ENCODE results near the gene ELFN2.

DNA sequence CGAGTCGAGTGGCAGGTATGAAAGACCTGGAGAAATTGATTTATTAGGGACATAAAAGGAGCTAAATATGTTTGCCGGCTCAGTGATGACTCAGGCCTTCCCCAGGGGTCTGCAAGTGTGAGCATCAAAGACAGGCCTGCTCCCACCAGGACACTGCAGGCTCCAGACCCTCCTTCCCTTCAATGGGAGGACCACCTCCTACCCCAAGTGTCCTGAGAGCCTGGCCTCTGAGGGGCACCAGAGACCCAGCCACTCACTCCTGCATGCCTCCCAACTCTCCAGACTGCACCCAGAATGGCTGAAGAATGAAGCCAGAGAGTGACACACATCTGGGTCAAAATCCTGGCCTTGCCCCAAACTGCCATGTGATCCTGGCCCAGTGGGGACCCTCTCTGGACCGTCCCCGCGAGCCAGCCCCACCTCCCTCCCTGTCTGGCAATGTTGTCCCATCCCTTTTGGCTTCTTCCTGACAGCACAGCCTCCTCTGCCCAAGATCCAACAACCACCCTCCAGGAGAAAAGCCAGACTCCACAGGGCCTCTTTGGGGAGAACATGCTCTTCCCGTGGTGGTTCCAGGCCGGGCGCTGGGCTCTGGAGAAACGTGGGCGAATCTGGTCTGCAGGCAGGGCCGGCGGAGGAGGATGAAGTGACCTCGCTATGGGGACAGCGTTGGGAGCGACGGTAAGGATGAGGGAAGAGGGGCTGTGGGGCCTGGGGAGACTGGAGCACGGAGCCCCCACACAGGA is 108.7 kb downstream of the ELFN2 start:
- TF ChIP-seq CHD2 (IDR thresholded peaks at IDR 0.05; ENCODE audit: low read length, partially characterized antibody) (no peak), JUN (IDR thresholded peaks at IDR 0.05) (no peak), MAZ (IDR thresholded peaks at IDR 0.05; ENCODE audit: borderline replicate concordance, low read depth, low read length) (no peak), POLR2A (IDR thresholded peaks at IDR 0.05; ENCODE audit: low read length) (no peak), CBX2 (IDR thresholded peaks at IDR 0.05; ENCODE audit: borderline replicate concordance, low read depth) (no peak), RNF2 (IDR thresholded peaks at IDR 0.05; ENCODE audit: borderline replicate concordance, low read depth) (no peak)
- TF ChIP-seq, protein P1, sequence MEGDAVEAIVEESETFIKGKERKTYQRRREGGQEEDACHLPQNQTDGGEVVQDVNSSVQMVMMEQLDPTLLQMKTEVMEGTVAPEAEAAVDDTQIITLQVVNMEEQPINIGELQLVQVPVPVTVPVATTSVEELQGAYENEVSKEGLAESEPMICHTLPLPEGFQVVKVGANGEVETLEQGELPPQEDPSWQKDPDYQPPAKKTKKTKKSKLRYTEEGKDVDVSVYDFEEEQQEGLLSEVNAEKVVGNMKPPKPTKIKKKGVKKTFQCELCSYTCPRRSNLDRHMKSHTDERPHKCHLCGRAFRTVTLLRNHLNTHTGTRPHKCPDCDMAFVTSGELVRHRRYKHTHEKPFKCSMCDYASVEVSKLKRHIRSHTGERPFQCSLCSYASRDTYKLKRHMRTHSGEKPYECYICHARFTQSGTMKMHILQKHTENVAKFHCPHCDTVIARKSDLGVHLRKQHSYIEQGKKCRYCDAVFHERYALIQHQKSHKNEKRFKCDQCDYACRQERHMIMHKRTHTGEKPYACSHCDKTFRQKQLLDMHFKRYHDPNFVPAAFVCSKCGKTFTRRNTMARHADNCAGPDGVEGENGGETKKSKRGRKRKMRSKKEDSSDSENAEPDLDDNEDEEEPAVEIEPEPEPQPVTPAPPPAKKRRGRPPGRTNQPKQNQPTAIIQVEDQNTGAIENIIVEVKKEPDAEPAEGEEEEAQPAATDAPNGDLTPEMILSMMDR (IDR thresholded peaks at IDR 0.05) = peak; percentile 28; the same call in 2 of the 3 replicates

All from A549 (cell line).